NOMO-1 treated with dmso at 0.1 percent for 144 hours (cell line): Measurements from ENCODE around the gene SMIM33.
"Not testable (repeated sequence)": the region's sequence is repeated elsewhere in the genome, so short reads cannot be mapped to it uniquely, and the experiment has no call there.

ENCODE experiments used
- DNase-seq: peaks from one replicate; lab custom pipeline; 2025; ENCODE audit not compliant: unreplicated experiment; lab: John Stamatoyannopoulos, UW

The SMIM33 gene

GRCh38 chr5:139470821-139471300, at the start of gene SMIM33:
TSS of gene SMIM33 (plus strand) at chr5:139471004. CDS start at chr5:139471122, 118 bp downstream.
- DNase-seq: peak; percentile 62

- DNase-seq: peak; percentile 57
These were observed 48.4 kb upstream of the SMIM33 start for GRCh38 chr5:139422307-139422893.

- no peak for DNase-seq
These were observed 45.3 kb upstream of the SMIM33 start for GRCh38 chr5:139425497-139425896.

- DNase-seq: no peak
These were observed 44.5 kb upstream of the SMIM33 start for GRCh38 chr5:139426203-139426885.

- DNase-seq: no peak
These were observed 40.8 kb upstream of the SMIM33 start for GRCh38 chr5:139430015-139430414.

GRCh38 chr5:139431706-139432105, 39.1 kb upstream of the SMIM33 start:
- DNase-seq: no peak

GRCh38 chr5:139435676-139436075, 35.1 kb upstream of the SMIM33 start:
- no peak for DNase-seq

GRCh38 chr5:139438707-139439012, 32.1 kb upstream of the SMIM33 start:
- DNase-seq: no peak

GRCh38 chr5:139439013-139439903, 31.5 kb upstream of the SMIM33 start, which contains the start of gene DNAJC18:
TSS of gene DNAJC18 (minus strand) at chr5:139439525. CDS start at chr5:139439445, 80 bp downstream.
- DNase-seq: peak; percentile 71

- DNase-seq: not testable (repeated sequence)
These were observed 30.4 kb upstream of the SMIM33 start for GRCh38 chr5:139440416-139440815.

GRCh38 chr5:139443831-139444453, 26.9 kb upstream of the SMIM33 start:
- DNase-seq: no peak

GRCh38 chr5:139445325-139446170, 25.3 kb upstream of the SMIM33 start:
- no peak for DNase-seq

- DNase-seq: no peak
These were observed 23.6 kb upstream of the SMIM33 start for GRCh38 chr5:139446956-139447779.

- no peak for DNase-seq
These were observed 19.6 kb upstream of the SMIM33 start for GRCh38 chr5:139451176-139451575.

GRCh38 chr5:139451878-139452660, 18.7 kb upstream of the SMIM33 start:
- no peak for DNase-seq

- DNase-seq: no peak
These were observed 16.9 kb upstream of the SMIM33 start for GRCh38 chr5:139453683-139454567.

- no peak for DNase-seq
These were observed 16.1 kb upstream of the SMIM33 start for GRCh38 chr5:139454568-139455290.
